Liver (tissue), 3 donors: ENCODE results near the gene LYG1.

Experiments used
- EGR1 ChIP-seq, 2 donors: IDR thresholded peaks; 2 replicates each; pipeline ENCODE4 v1.6.1; 2016 to 2018; ENCODE audit warnings: antibody characterized with exemption in 2 of 2, low read depth in 2 of 2
- GABPA ChIP-seq, 2 donors: IDR thresholded peaks in 1 of 2; conservative IDR thresholded peaks in 1 of 2; 2 replicates each; pipeline ENCODE4 v1.6.1; 2016; ENCODE audit warnings: antibody characterized with exemption in 2 of 2, mild to moderate bottlenecking in 1 of 2, moderate library complexity in 1 of 2
- RAD21 ChIP-seq, 2 donors: IDR thresholded peaks; 2 replicates each; pipeline ENCODE4 v1.6.1; 2016; ENCODE audit warnings: antibody characterized with exemption in 2 of 2, mild to moderate bottlenecking in 2 of 2
- SP1 ChIP-seq: IDR thresholded peaks from 2 replicates; pipeline ENCODE4 v1.6.1; 2018; ENCODE audit warnings: antibody characterized with exemption, mild to moderate bottlenecking
- TAF1 ChIP-seq: conservative IDR thresholded peaks from 2 replicates; pipeline ENCODE4 v1.6.1; 2016; ENCODE audit warnings: antibody characterized with exemption, mild to moderate bottlenecking
- YY1 ChIP-seq: IDR thresholded peaks from 2 replicates; pipeline ENCODE4 v1.6.1; 2016; ENCODE audit warnings: antibody characterized with exemption, mild to moderate bottlenecking
- TF ChIP-seq, protein P1 (sequence below): fragments of 150-350 bp; IDR thresholded peaks from 2 replicates; pipeline ENCODE4 v1.5.1; 2017; ENCODE audit warnings: improper control_type of control experiment, low read depth, low read length; ENCODE audit not compliant: missing input control
- TF ChIP-seq, protein P2 (sequence below): IDR thresholded peaks from 2 replicates; pipeline ENCODE4 v1.6.1; 2016; ENCODE audit warnings: antibody characterized with exemption, mild to moderate bottlenecking
- TF ChIP-seq, protein P3 (sequence below): IDR thresholded peaks from 2 replicates; pipeline ENCODE4 v1.6.1; 2016; ENCODE audit warnings: antibody characterized with exemption
- donor health status: healthy.
- donor health status: healthy.

DNA sequence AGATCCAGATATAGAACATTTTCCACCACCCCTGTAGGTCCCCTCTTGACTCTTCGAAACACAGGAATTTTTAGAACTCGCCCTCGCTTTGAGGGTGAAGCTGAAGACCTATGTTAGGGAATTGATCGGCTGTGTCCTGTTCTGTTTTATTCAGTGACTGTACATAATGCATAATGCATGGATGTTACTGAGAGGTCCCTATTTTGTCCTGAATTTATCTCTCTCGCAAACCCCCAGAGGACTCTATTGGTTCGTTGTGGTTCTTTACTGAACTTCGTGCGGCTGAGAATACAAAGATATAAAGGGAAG lies 35.8 kb upstream of the LYG1 start:
- TF ChIP-seq TAF1 (no peak), GABPA (IDR thresholded peaks at IDR 0.05 in 1 of 2, conservative IDR thresholded peaks at IDR 0.05 in 1 of 2) (no peak), SP1 (no peak), EGR1 (IDR thresholded peaks at IDR 0.05; ENCODE audit: low read depth in 2 of 2) (no peak), RAD21 (IDR thresholded peaks at IDR 0.05) (no peak), YY1 (no peak)
- TF ChIP-seq, protein P1, sequence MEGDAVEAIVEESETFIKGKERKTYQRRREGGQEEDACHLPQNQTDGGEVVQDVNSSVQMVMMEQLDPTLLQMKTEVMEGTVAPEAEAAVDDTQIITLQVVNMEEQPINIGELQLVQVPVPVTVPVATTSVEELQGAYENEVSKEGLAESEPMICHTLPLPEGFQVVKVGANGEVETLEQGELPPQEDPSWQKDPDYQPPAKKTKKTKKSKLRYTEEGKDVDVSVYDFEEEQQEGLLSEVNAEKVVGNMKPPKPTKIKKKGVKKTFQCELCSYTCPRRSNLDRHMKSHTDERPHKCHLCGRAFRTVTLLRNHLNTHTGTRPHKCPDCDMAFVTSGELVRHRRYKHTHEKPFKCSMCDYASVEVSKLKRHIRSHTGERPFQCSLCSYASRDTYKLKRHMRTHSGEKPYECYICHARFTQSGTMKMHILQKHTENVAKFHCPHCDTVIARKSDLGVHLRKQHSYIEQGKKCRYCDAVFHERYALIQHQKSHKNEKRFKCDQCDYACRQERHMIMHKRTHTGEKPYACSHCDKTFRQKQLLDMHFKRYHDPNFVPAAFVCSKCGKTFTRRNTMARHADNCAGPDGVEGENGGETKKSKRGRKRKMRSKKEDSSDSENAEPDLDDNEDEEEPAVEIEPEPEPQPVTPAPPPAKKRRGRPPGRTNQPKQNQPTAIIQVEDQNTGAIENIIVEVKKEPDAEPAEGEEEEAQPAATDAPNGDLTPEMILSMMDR, result no peak
- TF ChIP-seq, protein P2, sequence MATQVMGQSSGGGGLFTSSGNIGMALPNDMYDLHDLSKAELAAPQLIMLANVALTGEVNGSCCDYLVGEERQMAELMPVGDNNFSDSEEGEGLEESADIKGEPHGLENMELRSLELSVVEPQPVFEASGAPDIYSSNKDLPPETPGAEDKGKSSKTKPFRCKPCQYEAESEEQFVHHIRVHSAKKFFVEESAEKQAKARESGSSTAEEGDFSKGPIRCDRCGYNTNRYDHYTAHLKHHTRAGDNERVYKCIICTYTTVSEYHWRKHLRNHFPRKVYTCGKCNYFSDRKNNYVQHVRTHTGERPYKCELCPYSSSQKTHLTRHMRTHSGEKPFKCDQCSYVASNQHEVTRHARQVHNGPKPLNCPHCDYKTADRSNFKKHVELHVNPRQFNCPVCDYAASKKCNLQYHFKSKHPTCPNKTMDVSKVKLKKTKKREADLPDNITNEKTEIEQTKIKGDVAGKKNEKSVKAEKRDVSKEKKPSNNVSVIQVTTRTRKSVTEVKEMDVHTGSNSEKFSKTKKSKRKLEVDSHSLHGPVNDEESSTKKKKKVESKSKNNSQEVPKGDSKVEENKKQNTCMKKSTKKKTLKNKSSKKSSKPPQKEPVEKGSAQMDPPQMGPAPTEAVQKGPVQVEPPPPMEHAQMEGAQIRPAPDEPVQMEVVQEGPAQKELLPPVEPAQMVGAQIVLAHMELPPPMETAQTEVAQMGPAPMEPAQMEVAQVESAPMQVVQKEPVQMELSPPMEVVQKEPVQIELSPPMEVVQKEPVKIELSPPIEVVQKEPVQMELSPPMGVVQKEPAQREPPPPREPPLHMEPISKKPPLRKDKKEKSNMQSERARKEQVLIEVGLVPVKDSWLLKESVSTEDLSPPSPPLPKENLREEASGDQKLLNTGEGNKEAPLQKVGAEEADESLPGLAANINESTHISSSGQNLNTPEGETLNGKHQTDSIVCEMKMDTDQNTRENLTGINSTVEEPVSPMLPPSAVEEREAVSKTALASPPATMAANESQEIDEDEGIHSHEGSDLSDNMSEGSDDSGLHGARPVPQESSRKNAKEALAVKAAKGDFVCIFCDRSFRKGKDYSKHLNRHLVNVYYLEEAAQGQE, result no peak
- TF ChIP-seq, protein P3, sequence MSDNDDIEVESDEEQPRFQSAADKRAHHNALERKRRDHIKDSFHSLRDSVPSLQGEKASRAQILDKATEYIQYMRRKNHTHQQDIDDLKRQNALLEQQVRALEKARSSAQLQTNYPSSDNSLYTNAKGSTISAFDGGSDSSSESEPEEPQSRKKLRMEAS, result no peak
